Activated T-helper 17 cell treated with anti-CD3 and anti-CD28 coated beads, Interleukin-2, amount 50 U/mL, for 72 hours (primary cell): Measurements from ENCODE around the gene LRTM2. TPM values are rescaled to one million over a fixed set of nuclear protein-coding genes. Genes with fewer than 3 reads are reported as not detected.

Source experiments
- ATAC-seq: fragments of 150-1000 bp; cut with Tn5 transposase; replicated peaks from 2 replicates; pipeline ENCODE4 v1.10.0; 2021; ENCODE audit warnings: mild to moderate bottlenecking, moderate library complexity
- H3K27ac Mint-ChIP-seq: one replicate; pipeline ENCODE4 v1.8.0; 2022; ENCODE audit warnings: mixed read lengths
- H3K27me3 Mint-ChIP-seq: one replicate; pipeline ENCODE4 v1.8.0; 2022; ENCODE audit warnings: mixed read lengths
- H3K36me3 Mint-ChIP-seq: one replicate; pipeline ENCODE4 v1.8.0; 2022; ENCODE audit warnings: low read depth, mild to moderate bottlenecking, mixed read lengths
- H3K4me1 Mint-ChIP-seq: one replicate; pipeline ENCODE4 v1.8.0; 2022; ENCODE audit warnings: mixed read lengths
- H3K4me3 Mint-ChIP-seq: one replicate; pipeline ENCODE4 v1.8.0; 2022; ENCODE audit warnings: mild to moderate bottlenecking, mixed read lengths
- H3K9me3 Mint-ChIP-seq: one replicate; pipeline ENCODE4 v1.8.0; 2022; ENCODE audit warnings: mixed read lengths
- total RNA-seq, 2 donors: library from RNA; stranded (reverse); gene quantifications; one replicate each; pipeline ENCODE4 v1.2.3, GENCODE V29; 2022

Gene LRTM2
- total RNA-seq, 2 donors from 2014 or later = not detected

DNA sequence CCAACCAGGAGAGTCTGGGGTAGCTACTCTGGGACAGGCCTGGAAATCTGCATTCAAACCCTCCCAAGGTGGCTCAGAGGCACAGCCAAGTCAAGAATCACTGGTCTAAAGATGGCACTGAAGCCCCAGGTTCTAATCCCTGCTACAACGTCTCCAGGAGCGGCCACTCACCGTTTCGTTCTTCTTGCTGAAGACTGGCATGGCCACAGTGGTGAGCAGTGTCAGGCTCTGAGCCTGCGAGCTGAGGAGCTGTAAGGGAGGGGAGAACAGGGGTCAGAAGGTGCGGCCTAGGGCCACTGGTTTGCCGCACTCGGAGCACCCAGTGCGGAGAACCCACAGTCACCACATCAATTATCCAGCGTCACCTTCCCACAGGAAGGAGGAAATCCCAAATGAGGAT is 59.3 kb downstream of the LRTM2 start:
- Mint-ChIP-seq H3K36me3 (no peaks in the 10 kb centered on the region), H3K4me3 (no peak overlapping the region), H3K9me3 (no peaks in the 10 kb centered on the region), H3K27me3 (peaks cover 12% of the 10 kb centered on the region), H3K27ac (no peak overlapping the region), H3K4me1 (no peaks in the 10 kb centered on the region)
- ATAC-seq = no peak

- Mint-ChIP-seq H3K4me1 (no peaks in the 10 kb centered on the region), H3K9me3 (no peaks in the 10 kb centered on the region), H3K4me3 (no peak overlapping the region), H3K36me3 (no peaks in the 10 kb centered on the region), H3K27ac (no peak overlapping the region), H3K27me3 (peaks cover 12% of the 10 kb centered on the region)
- ATAC-seq = no peak
These were observed 59.9 kb downstream of the LRTM2 start for GRCh38 chr12:1880153-1880845.

GRCh38 chr12:1880876-1881275 is 60.5 kb downstream of the LRTM2 start:
- no peak for ATAC-seq
- H3K9me3 Mint-ChIP-seq = no peaks in the 10 kb centered on the region
- H3K27ac Mint-ChIP-seq = no peak overlapping the region
- H3K4me1 Mint-ChIP-seq = no peaks in the 10 kb centered on the region
- peaks cover 12% of the 10 kb centered on the region for H3K27me3 Mint-ChIP-seq
- H3K4me3 Mint-ChIP-seq = no peak overlapping the region
- H3K36me3 Mint-ChIP-seq = no peaks in the 10 kb centered on the region

- Mint-ChIP-seq H3K36me3 (no peaks in the 10 kb centered on the region), H3K27me3 (peaks cover 15% of the 10 kb centered on the region), H3K9me3 (no peaks in the 10 kb centered on the region), H3K4me1 (no peaks in the 10 kb centered on the region), H3K27ac (no peak overlapping the region), H3K4me3 (no peak overlapping the region)
- no peak for ATAC-seq
These were observed 60.9 kb downstream of the LRTM2 start for GRCh38 chr12:1881301-1881700.

GRCh38 chr12:1881936-1882335 is 61.6 kb downstream of the LRTM2 start:
- no peak for ATAC-seq
- Mint-ChIP-seq H3K27ac (no peak overlapping the region), H3K36me3 (no peaks in the 10 kb centered on the region), H3K27me3 (peaks cover 15% of the 10 kb centered on the region), H3K9me3 (no peaks in the 10 kb centered on the region), H3K4me3 (no peak overlapping the region), H3K4me1 (no peaks in the 10 kb centered on the region)

DNA sequence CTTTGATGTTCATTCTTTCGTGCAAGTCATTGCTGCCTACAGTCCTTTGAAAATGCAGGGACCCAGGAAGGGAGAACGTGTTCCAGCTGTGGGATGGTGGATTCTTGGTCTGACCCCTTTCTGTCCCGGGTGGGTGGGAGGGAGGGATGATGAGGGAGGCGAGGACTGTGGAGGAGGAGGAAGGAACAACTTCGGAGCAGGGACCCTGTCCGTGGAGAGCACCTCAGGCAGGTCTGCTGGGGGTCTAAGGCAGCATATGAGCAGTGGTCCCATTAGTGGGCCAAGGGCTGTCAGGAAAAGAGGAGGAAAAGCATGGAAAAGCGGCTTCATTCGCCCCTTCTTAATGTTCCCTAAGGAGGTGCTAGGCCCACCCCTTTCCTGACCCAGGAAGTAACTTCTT is 62.0 kb downstream of the LRTM2 start:
- H3K27ac Mint-ChIP-seq = no peak overlapping the region
- H3K27me3 Mint-ChIP-seq = peaks cover 15% of the 10 kb centered on the region
- H3K4me3 Mint-ChIP-seq = no peak overlapping the region
- H3K4me1 Mint-ChIP-seq = no peaks in the 10 kb centered on the region
- ATAC-seq = no peak
- no peaks in the 10 kb centered on the region for H3K36me3 Mint-ChIP-seq
- H3K9me3 Mint-ChIP-seq = no peaks in the 10 kb centered on the region

DNA sequence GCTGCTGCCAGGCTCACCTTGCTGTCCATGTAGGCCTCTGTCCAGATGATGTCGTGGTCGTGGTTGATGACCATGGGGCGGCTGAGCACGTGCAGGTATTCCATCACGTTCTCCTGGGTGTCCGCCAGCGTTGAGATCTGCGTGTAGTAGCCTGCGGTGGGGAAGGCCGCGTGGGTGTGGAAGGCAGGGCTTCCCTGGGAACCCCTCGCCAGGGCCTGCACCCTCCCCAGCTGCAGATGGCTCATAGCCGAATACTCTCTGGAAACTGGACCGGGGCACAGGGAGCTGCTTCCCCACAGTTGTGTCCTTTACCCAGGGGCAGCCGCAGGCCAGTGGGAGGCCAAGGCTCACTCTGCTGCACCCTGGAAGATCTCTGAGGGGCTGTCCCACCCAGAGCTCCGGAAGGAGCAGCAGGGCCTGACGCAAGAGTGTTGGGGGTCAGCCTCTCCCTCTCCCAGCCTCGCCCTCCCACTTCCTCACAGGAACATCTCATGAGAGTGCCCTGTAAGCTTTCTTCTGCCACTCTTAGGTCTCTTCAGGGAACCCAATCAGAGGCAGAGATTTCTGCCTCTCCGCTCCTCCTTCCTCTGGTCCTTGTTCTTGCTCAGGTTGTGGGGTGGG is 62.6 kb downstream of the LRTM2 start:
- H3K4me1 Mint-ChIP-seq = peaks cover 4% of the 10 kb centered on the region
- H3K9me3 Mint-ChIP-seq = no peaks in the 10 kb centered on the region
- no peaks in the 10 kb centered on the region for H3K36me3 Mint-ChIP-seq
- H3K27ac Mint-ChIP-seq = no peak overlapping the region
- peaks cover 20% of the 10 kb centered on the region for H3K27me3 Mint-ChIP-seq
- no peak overlapping the region for H3K4me3 Mint-ChIP-seq
- no peak for ATAC-seq

DNA sequence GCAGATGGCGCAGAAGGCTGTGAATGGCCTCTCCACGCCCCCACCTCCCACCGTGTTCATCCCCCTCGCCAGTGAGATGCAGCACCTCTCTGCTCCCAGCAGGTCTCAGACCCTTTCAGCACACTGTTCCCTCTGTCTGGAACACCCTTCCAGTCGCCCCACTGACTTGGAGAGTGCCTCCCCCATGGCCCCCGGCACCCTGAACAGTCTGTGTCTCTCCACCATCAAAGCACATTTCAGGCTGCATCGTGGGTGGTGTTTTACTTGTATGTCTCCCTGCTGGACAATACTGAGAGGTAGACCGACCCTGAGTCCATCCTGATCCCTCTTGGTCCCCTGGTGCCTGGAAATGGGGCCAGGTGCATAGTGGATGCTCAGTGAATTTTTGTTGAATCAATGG is 63.1 kb downstream of the LRTM2 start:
- Mint-ChIP-seq H3K36me3 (no peaks in the 10 kb centered on the region), H3K4me1 (peaks cover 4% of the 10 kb centered on the region), H3K27me3 (peaks cover 25% of the 10 kb centered on the region), H3K4me3 (no peak overlapping the region), H3K27ac (no peak overlapping the region), H3K9me3 (no peaks in the 10 kb centered on the region)
- ATAC-seq = no peak

- Mint-ChIP-seq H3K36me3 (no peaks in the 10 kb centered on the region), H3K9me3 (no peaks in the 10 kb centered on the region), H3K4me3 (no peak overlapping the region), H3K27ac (no peak overlapping the region), H3K4me1 (peaks cover 4% of the 10 kb centered on the region), H3K27me3 (peaks cover 32% of the 10 kb centered on the region)
- ATAC-seq = no peak
These were observed 64.3 kb downstream of the LRTM2 start for GRCh38 chr12:1884651-1885050.

DNA sequence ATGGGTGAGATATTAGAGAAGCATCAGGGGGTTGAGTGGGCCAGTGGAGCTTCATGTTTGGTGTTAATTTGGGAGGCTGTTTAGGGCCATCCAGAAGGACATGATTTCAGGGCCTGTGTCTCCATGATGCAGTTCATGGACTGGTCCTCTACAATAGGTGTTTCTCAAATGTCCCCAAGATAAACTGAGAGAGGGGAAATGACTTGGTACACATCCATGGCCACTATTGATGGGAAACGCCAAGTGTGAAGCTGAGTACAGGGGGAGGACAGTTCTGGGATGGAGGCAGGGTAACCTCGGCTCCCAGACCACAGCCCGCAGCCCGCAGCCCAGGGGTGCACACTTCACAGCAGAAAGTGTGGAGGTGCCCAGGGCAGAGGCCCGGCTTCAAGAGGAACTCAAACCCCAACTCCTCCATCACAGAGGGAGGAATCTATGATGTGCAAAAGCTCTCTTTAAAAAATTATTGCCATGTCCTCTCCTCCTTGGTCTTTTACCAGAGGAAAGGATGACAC is 64.8 kb downstream of the LRTM2 start:
- Mint-ChIP-seq H3K4me1 (peaks cover 4% of the 10 kb centered on the region), H3K9me3 (no peaks in the 10 kb centered on the region), H3K36me3 (no peaks in the 10 kb centered on the region), H3K27me3 (peaks cover 32% of the 10 kb centered on the region), H3K27ac (no peak overlapping the region), H3K4me3 (no peak overlapping the region)
- ATAC-seq = no peak

DNA sequence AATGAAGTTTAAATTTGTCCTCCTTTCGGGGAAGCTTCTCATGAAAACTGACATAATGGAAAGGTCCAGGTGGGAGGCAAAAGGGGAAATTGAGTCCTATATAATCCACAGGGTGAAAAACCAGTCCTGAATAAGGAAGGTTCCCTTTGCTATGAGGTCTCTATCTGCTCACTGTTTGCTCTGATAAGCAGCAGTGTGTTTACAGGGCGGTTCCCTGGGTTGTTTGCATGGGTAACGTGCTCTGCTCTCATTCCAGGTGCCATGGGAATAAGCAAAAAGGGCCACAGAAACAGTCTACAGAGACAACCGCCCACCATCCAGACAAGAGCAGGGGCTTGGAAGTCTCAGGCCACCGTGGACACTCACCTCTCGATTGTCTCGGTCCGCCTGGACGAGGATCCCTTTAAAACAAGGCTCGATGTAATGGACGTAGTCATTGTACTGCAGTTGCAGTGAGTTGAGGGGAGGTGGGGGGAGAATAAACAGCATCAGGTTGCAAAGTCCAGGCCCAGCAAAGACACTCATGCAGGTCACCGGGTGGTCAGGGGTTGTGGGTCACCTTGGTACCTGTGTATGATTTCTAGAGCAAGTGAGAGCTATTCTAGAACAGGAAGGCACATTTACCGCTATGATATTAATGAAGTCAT is 65.4 kb downstream of the LRTM2 start:
- H3K9me3 Mint-ChIP-seq = no peaks in the 10 kb centered on the region
- peaks cover 4% of the 10 kb centered on the region for H3K4me1 Mint-ChIP-seq
- no peaks in the 10 kb centered on the region for H3K36me3 Mint-ChIP-seq
- H3K4me3 Mint-ChIP-seq = no peak overlapping the region
- no peak overlapping the region for H3K27ac Mint-ChIP-seq
- no peak for ATAC-seq
- H3K27me3 Mint-ChIP-seq = peaks cover 32% of the 10 kb centered on the region

Other genes with a start within 250 kb of the LRTM2 start
- 10 to 100 TPM; 22.2 to 29.8 TPM for gene FBXL14, start 226.0 kb upstream of the LRTM2 start, total RNA-seq
- gene WNT5B, start 191.3 kb upstream of the LRTM2 start, total RNA-seq = under 1 TPM; 0.26 to 0.30 TPM
- gene ADIPOR2, start 129.5 kb upstream of the LRTM2 start, total RNA-seq = 10 to 100 TPM; 40.0 to 52.9 TPM
- gene CACNA2D4, start 98.1 kb downstream of the LRTM2 start, total RNA-seq = 10 to 100 TPM; 13.7 to 23.0 TPM
- gene DCP1B, start 183.9 kb downstream of the LRTM2 start, total RNA-seq = 10 to 100 TPM; 16.9 to 19.7 TPM
- under 1 TPM; 0.04 to 0.21 TPM for gene CACNA1C, start 232.4 kb downstream of the LRTM2 start, total RNA-seq